ENCODE data around the gene RPS5. TPM values are rescaled to one million over a fixed set of nuclear protein-coding genes. Genes with fewer than 3 reads are reported as not detected.

RPS5 gene
- total and polyA plus RNA-seq, 9 of the 15 experiments (the other 6 are each of a cell fraction or from before 2014, with no cell fraction given): 1,228 to 3,570 (median 2,484) TPM

GRCh38 chr19:58408152-58409009 is 21.3 kb downstream of the RPS5 start, which contains the start of gene ZNF584 (continued):
- TF ChIP-seq HINFP (tag; conservative IDR thresholded peaks at IDR 0.05; ENCODE audit: low read depth) (no peak), SLC30A9 (CRISPR knock-in tag; IDR thresholded peaks at IDR 0.05) (no peak), L3MBTL2 (IDR thresholded peaks at IDR 0.05) (peak; percentile 48), KLF10 (CRISPR knock-in tag; IDR thresholded peaks at IDR 0.05) (no peak), CAMTA2 (CRISPR knock-in tag; conservative IDR thresholded peaks at IDR 0.05) (no peak), SMAD3 (CRISPR knock-in tag; conservative IDR thresholded peaks at IDR 0.05) (no peak), SRF (CRISPR knock-in tag; IDR thresholded peaks at IDR 0.05) (0 out of 4 replicates have a peak, but pooled peaks of 1 of the 2 experiments have one; percentile 46), ZNF174 (CRISPR knock-in tag; IDR thresholded peaks at IDR 0.05) (no peak), MAZ (CRISPR knock-in tag; conservative IDR thresholded peaks at IDR 0.05 in 1 of 2, IDR thresholded peaks at IDR 0.05 in 1 of 2) (peak; percentile 90), BHLHE40 (IDR thresholded peaks at IDR 0.05; ENCODE audit: low read length) (no peak; the same call in 1 of the 2 replicates), HMGXB4 (CRISPR knock-in tag; IDR thresholded peaks at IDR 0.05) (no peak), HOXB6 (CRISPR knock-in tag; IDR thresholded peaks at IDR 0.05; ENCODE audit: borderline replicate concordance) (no peak), ZNF655 (CRISPR knock-in tag; IDR thresholded peaks at IDR 0.05) (no peak), RBBP5 (IDR thresholded peaks at IDR 0.05; ENCODE audit: borderline replicate concordance, insufficient read depth, low read length, poor library complexity, severe bottlenecking) (peak; percentile 94), ZNF347 (CRISPR knock-in tag; IDR thresholded peaks at IDR 0.05; ENCODE audit: low read depth) (no peak), HDGF (IDR thresholded peaks at IDR 0.05) (no peak), GATAD2A (IDR thresholded peaks at IDR 0.05) (peak; percentile 23; the same call in 1 of the 2 replicates), POLR3G (IDR thresholded peaks at IDR 0.05; ENCODE audit: extremely low read depth, insufficient read length, insufficient replicate concordance) (no peak), ZKSCAN3 (CRISPR knock-in tag; IDR thresholded peaks at IDR 0.05) (no peak), SUPT5H (IDR thresholded peaks at IDR 0.05) (peak; percentile 95), FOXJ3 (CRISPR knock-in tag; IDR thresholded peaks at IDR 0.05) (no peak), SIN3A (IDR thresholded peaks at IDR 0.05; ENCODE audit: borderline replicate concordance in 2 of 2, control insufficient read depth in 1 of 2, low read depth in 2 of 2, low read length in 2 of 2) (peak in 1 of 2 experiments; percentile 91; a peak in 3 of 4 replicates), POLR2B (IDR thresholded peaks at IDR 0.05; ENCODE audit: low read depth, partially characterized antibody) (peak; percentile 95), HMG20A (CRISPR knock-in tag; conservative IDR thresholded peaks at IDR 0.05) (no peak)
